GM18526 (cell line): ENCODE results near the gene MAP7.

Experiments used
- POLR2A ChIP-seq: IDR thresholded peaks from 3 replicates; pipeline ENCODE4 v1.6.1; 2011; ENCODE audit not compliant: insufficient read length; ENCODE audit errors: extremely low read depth

The MAP7 gene

DNA sequence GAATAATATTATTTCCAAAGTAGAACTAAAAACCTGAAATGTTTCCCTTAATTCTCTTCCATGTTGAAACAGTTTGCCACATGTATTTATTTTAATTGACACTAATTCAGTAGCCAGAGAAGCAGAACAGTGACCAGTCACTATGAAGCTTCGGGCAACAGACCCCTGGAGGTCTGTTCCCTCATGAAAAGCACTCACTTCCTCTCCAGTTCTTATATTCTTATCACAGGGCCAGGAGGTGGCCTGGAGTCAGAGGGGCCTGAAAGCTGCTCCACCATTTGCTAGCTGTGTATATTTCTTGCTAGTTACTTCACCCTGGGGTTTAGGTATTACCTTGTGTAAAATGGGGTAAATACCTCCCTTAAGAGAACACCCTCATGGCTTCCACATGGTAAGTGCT, 49.1 kb downstream of the MAP7 start:
- TF ChIP-seq POLR2A: no peak

DNA sequence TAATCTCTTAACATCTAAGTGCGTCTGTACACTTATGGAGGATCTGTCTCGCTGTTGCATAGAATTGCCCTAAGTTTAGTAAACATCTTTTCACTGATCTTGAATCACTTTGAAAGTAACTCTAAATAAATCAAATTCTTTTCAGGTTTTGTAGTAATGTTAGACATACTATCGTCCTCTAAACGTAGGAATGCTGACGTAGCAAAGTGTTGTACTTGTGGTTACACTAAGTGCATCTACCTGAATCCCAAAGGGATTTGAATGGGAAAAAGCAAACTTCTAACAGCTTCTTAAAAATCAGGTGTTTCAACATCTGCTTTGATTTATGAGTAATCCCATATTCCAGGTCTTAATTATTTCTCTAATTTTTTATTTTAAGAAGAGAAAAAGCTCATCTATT, 49.8 kb downstream of the MAP7 start:
- TF ChIP-seq POLR2A: no peak

DNA sequence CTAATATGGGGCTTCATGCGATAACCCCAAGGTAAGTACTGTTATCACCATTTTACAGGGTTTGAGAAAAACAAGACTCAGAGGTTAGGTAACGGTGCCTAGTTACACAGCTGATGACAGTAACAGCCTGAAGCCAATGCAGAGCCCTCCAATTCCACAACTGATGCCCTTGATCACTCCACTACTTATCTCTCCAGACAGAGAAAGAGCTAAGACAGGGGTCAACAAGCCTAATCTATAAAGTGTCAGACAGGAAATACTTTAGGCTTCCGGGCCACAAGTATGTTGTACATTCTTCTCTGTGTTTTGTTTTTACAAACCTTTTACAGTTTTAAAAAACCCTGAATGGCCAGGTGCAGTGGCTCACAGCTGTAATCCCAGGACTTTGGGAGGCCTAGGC, 50.9 kb downstream of the MAP7 start:
- TF ChIP-seq POLR2A: no peak

DNA sequence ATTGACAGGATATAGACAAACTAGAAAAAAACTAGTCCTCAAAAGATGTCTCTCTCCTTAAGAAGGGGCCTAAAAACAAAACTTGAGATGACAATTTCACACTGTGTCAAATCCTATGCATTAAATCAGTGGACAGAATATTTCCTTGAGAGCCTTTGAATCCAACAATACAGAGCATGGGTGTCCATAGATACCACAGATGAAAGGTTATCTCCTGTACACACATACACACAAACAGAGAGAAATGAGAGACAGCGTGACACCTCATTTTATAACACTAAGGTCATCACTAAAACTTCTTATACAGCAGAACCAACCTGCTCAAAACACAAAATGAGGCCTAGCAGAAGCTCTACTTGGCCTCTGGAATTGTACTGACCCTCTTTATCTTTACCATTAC, 55.5 kb downstream of the MAP7 start:
- no peak for TF ChIP-seq POLR2A

DNA sequence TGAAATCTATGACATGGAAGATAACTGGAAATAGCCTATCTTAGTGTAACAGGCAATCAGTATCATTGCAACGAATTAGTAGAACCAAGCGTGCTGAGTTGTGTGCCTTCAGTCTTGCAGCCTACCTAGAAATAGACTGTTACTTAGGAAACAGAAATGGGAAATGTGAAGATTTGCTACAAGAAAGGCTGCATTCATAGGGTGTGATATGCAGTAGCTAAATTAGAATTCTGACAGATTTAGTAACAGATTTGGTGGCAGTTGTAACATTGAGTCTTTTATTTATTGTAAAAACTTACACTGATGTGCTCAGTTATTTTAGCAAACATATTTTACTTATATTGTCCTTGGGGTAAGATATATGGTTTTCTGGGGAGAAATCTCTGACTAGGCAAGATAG, 56.2 kb downstream of the MAP7 start:
- no peak for TF ChIP-seq POLR2A

DNA sequence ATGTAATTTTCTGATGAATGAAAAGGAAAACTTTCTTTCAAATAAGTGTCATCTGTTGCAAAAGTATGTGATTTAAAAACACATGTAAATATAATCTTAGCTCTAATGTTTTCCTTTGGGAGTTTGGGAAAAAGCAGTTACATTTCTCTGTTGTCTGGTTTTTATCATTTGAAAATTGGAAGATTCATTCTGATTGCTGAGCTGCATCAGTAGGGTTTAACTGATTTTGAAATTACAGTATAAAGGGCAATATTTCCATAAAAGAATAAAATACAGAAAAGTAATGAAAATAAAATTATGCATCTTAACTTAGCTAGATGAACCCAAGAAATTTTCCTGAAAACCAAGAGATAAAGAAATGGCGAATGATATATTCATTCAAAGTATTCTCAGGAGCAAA, 57.8 kb downstream of the MAP7 start:
- TF ChIP-seq POLR2A: no peak

DNA sequence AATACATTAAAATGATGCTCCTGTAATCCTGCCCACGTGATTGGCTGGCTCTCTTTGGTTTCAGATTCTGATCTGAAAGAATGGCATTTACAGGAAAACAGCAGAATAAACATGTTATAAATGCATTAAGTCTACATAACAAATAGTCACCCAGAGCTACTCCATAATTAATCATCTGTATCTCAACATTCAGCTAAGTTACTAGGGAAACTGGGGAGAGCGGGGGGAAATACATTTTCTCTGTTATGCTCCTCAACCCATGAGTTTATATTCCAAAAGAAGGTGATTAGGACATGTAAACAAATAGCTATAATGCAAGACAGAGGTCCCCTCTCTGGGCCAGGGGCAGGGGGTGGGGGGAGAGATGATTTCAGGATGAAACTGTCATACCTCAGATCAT, 58.5 kb downstream of the MAP7 start:
- TF ChIP-seq POLR2A: no peak

DNA sequence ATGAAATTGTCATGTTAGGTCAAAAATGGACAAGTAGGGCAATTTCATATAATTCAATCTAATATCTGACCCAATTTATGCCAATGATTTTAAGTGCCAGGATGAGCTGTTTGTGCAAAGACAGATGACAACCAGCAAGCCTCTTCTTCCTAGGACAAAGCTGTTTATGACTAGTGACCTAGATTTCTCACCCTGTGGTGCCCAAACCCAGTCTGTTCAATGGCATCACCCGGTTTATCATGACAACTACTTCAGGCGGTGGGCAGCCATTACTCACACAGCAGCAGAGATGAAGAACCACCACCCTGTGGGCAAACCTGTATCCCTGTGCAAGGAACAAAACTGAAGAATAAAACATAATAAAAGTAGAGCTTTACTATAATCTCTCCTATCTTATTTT, 59.0 kb downstream of the MAP7 start:
- no peak for TF ChIP-seq POLR2A

DNA sequence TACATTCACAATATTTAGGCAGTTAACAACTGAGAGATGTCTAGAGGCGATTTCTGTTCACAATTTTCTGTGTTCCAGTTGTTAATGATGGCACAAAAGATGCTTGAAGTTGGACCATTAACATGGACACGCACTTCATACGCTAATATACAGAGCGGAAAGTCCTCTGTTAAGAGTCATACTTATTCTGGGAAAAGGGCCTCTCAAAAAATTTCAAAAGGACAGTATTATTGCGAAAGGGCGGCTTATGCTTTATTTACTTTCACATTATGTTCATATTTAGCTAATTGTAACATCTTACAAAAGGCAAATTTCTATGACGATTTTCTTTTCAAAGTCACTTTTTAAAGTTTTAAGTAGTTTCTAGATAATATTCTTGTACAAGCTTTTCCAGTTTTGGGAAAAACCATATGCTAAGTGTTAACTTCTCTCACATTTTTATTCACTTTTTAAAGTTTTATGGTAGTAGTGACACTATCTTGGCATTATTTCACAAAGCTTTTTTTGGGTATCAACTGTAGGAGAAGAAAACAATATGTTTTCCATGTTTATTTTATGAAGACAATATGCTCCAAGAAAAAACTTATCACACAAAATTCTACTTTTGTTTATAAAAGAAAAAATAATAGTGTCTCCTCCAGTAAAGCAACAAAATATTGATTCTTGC, 62.3 kb downstream of the MAP7 start:
- TF ChIP-seq POLR2A: no peak

DNA sequence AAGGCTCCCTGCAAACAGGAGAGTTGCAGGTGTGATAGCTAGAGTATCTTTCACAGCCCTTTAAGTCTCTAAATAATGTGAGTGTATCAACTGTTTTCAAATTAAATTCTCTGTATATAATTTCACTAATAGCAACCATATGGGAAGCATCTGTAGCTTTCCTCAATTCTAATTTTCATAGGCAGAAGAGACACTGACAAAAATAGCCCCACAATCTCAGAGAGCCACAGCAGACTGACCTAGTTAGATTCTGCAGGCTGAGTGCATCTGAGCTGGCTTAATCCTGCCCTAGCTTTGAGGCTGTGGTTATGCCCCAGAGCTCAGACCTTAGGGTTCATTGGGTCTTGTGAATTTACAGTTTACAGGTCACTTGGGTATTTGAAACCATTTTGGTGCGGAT, 63.9 kb downstream of the MAP7 start:
- no peak for TF ChIP-seq POLR2A

DNA sequence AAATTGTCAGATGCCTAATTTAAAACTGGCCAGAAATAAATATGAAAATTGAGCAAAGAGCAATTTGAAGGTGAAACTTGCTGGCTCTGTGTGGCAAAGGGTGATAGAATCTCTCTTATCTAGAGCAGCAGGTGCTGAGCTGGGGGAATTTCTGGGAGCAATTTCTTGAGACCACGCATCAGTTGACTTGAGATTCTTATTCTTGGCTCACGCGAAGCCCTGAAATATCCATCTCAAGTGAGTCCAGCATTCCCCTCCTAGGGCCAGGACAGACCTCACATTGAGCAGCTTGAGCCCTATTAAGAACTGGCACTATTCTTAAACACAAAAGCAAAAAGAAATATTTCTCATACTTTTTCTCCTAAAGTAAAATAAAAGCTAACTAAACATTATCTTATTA, 66.3 kb downstream of the MAP7 start:
- no peak for TF ChIP-seq POLR2A

DNA sequence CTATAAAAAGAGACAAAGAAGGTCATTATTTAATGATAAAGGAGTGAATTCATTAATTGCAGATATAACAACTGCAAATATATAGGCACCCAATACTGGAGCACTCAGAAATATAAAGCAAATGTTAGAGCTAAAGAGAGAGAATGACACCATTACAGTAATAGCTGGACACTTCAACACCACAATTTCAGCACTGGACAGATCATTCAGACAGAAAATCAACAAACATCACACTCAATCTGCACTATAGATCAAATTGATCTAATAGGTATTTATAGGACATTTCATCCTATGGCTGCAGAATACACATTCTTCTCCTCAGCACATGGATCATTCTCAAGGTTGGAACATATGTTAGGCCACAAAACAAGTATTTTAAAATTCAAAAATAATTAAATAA, 72.7 kb downstream of the MAP7 start:
- no peak for TF ChIP-seq POLR2A

DNA sequence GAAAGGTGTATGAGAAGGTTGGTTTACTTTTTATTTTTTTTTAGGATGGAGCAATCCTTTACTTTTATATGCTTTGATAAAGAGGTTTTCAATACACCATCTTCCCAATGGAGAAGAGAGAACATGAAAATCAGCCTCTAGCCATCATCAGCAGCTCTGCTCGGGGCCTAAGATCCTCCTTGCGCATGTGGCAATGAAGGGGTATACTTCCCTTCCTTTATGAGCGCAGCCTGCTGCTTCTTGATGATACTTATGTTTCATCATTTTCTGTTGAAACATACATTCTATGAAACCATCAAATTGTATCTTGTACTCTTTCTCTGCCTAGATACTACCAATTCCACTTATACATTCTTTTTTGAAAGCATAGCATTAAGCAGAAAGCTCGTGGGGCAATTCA, 74.5 kb downstream of the MAP7 start:
- TF ChIP-seq POLR2A: no peak

DNA sequence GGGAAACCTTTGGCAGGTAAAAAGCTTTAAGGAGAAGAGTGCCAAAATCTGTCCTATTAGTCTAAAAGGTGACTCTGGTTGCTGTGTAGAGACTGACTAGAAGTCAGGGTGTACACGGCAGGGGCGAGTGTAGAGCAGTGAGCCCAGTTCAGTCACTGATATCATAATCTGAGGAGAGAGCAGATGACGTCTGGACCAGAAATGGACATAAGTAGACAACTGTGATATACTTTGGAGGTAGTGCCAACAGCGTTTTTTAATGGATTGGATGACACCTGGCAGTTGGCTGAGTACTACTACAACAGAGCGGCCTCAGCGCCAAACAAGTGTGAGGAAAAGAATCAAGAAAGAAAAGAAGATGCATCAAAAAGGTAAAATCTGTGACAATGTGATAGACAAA, 76.0 kb downstream of the MAP7 start:
- TF ChIP-seq POLR2A: no peak

DNA sequence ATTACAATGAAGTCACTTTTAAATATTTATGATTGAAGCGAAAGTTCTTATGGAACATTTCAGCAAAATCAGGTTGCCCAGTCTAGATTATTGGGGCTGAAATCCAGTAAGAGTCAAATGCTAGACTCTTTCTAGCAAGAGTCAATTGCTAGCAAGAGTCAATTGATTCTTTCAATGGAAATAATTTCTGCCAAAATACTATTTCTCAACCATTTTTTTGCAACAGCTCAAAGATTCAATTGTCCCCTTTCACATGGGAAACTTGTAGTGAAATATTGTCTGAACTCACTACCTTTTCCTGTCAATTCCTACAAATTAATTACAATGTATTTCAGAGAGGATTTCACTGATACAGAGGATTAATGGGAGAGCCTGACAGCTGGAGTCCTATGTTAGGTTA, 78.3 kb downstream of the MAP7 start:
- TF ChIP-seq POLR2A: no peak

DNA sequence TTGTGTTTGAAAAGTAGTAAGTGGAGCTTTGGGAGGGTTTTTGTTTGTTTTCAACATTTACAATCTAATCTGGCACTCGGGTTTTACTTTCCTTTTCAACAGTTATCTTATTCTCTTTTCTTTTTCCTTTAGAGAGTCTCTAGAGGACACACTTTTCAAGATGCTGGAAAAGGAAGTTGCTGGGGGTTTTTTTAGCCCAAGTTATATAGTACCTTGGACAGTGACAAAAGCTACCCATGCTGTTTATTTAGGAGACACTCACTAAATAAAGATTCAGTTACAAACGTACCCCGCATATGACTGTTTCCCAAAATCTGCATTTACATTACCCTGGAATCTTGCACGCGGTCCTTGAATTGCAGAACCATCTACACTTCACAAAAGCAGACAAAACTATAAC, 78.8 kb downstream of the MAP7 start:
- TF ChIP-seq POLR2A: no peak

DNA sequence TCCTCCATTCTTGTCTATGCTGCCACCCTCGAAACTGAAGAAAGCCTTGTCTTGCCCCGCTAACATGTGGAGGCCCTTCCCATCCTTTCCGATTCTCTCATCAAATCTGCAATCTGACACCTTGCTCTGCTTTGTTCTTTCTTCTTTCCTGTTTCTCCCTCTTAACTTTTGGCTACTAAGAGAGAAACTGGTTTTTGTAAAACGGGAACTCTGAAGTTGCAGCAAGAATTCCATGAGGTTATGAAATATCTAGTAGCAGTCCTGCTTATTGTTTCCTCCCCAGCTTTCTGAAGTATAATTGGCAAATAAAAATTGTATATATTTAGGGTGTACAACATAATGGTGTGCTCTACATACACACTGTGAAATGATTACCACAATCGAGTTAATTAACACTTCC, 80.2 kb downstream of the MAP7 start:
- no peak for TF ChIP-seq POLR2A

DNA sequence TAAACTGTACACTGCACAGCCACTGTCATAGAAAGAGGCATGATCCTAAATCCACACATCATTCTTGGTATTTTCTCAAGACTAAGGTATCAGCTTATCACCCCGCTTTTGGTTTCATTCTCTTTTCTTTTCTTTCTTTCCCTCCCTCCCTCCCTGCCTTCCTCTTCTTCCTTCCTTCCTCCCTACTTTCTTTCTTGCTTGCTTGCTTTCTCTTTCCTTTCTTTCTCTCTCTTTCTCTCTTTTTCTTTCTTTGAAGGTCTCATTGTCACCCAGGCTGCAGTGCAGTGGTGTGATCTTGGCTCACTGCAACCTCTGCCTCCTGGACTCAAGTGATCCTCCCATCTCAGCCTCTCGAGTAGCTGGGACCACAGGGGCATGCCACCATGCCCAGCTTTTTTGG, 81.1 kb downstream of the MAP7 start:
- TF ChIP-seq POLR2A: no peak

DNA sequence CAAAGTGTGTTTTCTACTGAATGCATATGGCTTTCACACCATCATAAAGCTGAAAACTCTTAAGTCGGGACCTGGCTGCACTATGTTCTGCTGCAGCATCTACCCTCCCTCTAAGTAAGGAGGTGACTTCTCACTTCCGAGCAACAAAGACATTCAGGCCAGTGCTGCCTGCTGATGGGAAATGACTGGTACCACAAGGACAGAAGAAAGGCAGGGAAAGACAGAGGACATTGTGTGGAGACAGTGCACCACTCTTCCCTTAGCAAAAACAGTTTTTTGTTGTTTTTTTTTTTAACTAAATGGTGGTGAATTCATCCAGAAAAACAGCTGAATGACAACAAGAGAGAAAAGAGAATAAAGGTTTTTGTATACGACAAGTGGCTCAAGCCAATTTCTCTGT, 81.5 kb downstream of the MAP7 start:
- no peak for TF ChIP-seq POLR2A

DNA sequence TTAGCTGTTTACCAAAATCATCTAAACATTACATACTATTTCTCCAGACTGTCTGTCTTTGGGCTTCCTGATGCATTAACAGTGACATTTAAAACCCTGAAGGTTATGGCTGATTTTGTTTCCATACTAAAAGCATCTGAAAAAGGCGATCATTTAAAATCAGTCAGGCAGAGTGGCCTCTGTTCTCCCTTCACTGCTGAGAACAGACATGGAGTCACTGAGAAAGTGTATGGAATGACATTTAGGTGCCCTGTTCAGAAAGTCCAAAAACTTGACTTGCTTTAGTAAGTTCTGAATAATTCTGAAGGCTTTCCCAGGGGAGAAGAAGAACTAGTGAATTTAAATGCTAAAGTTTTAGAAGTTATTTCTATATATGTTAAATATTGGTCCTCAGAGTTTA, 83.0 kb downstream of the MAP7 start:
- TF ChIP-seq POLR2A: no peak
